GM12872 (cell line): ENCODE data around the gene MYO5B.

ENCODE experiments used
- CTCF ChIP-seq: IDR thresholded peaks from 3 replicates; pipeline ENCODE4 v1.5.1; 2011; ENCODE audit warnings: low read depth, mild to moderate bottlenecking, low read length, moderate library complexity; ENCODE audit not compliant: insufficient read depth

The MYO5B gene

DNA sequence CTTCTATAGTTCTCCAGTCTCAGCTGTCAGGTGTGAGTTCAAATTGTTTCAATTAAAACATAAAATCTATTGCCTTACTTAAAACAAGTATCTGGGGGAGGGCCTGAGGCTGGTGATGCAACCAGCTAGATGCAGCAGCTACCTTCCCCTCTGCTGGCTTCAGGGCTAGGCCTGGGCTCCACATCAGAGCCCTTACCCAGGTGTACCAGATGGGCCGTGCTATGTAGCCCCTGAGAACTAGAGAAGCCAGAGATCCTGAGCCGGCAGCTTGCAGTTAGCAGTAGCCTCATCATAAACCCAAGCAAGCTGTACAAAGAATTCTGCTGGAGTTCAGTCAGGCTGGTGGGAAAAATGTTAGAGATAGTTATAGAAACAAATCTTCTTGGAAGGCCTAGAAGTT, 284.0 kb downstream of the MYO5B start:
- no peak for TF ChIP-seq CTCF

DNA sequence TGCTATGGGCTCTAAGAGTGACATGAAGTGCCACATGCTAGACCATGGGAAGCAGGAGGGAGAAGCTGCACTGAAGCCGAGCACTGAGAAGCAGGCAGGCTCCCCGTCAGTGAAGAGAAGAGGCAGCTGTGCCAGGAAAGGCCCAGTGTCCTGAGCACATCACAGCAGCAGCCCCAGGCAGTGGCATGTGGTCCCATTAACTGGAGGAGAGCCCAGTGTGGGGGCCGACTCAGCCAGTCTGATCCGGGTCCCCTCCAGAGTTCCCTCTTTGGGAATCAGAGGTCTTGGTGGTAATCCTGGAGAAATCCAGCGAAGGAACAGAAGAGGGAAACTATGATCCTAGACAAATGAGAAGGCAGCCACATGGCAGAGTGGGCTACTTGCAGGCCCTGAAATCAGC, 284.9 kb downstream of the MYO5B start:
- no peak for TF ChIP-seq CTCF

DNA sequence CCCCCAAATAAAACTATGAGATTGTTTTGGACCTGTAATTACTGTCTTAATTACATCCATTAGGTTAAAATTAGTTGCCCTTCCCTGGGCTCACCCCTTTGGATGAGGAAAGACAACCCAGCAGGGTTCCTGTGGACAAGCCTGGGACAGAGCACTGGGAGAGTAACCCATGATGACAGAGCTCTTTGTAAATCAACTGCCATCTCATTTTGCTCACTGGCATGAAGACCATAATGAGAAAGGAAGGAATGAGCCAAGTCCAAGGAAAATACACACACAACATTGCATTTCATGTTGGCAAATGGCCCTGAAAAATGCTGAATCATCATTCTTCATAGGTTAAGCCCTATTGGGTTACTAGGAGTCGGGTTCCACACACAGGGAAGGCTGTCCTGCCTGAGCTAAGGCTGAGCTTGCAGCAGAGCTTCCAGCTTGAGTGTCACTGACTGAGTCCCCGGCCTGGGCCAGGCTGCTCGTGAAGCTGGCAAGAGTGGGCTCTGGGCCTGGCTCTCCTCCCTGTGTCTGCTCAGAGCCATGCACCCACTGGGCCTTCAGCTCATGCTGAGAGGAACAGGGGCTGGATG, 287.5 kb downstream of the MYO5B start:
- no peak for TF ChIP-seq CTCF

DNA sequence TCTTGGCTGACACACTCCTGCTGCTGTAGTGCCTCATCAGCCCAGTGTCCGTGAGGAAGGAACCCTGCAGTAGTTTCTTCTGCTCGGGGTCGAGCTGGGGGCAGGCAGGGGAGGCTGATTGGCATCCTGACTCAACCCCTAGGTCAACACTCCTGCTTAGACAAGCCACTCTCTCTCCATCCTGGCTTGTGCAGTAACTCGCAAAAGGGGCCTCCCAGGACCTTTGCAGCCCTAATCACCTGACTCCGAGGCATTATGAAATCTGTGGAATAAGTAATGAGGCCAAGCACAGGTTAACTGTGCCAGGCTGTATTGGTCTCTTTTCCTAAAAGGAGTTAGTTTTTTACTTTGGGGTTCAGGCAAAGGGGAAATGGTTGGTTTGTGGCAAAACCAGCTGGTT, 289.2 kb downstream of the MYO5B start:
- TF ChIP-seq CTCF, result no peak

DNA sequence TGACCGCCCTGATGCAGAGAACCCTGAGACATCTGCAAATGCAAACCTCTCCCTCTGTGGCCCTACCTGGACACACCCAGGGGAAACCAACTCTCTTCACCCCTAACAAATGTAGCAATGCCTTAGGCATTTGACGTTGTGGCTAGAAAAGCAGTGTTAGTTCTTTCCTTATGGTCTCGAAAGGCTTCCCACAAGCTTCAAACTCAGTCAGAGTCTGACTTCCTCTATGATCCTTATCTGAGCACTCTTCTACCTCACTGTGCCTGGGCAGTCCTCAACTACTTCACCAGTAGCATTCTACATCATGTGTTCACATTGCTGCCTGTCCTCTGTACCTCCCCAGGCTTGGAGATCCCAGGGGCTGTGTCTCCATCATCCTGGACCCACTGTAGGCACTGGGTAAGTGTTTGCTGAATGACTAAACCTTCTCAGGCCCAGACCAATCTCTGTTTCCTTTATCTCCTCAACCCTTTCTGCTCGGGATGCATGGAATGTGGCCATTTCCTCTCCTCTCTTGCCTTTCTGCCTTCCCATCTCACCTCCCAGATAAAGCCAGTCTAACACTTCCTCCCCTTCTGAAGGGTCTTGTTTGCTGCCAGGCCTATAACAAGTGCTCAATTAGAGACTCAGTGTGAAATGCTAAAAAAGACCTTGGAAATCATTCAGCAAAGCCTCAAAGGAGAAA, 289.9 kb downstream of the MYO5B start:
- no peak for TF ChIP-seq CTCF

DNA sequence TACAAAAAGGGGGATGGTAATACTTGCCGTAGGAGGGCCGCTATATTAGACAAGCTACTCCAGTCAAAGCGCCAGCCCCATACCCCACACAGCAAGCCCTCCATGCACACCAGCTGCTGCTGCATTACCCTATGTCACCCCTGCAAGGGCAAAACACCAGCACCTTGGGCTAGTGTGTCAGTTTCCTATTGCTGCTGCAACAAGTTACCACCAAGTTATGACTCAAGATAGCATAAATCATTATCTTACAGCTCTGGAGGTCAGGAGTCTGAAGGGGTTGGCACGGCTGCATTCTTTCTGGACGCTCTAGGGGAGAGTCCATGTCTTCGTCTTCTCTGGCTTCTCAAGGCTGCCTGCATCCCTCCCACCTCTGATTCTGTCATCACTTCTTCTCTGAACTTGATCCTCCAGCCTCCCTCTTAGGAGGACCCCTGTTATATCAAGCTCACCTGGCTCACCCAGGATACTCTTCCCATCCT, 293.0 kb downstream of the MYO5B start:
- no peak for TF ChIP-seq CTCF

DNA sequence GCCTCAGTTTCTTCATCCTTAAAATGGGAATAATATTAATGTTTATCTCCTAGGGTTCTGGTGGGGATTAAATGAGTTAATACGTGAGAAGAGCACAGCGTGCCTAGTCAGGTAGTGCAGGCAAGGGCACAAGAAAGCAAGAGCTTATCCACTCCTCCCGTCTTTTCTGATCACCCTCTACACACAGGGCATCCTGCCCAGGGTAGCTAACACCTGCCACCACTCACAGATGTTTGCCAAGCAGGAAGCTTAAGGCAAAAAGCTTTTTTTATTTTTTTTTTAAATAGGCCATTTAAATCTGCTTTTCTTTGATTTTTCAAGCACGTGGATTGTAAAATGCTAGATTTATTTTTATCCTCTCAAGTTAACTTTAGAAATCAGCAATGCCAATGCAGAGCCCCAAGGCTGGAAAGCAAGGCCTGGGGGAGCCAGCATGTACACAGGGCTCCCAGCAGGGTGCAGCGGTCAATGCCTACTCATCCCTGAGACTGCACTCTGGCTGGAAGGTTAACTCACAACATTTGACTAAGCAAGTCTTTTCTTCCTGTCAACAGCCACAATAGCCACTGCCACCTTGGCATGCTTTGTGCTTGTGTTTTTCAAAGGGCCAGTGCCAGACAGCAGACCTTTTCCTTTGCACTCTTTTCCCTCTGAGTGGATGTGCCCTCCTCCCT, 295.2 kb downstream of the MYO5B start:
- TF ChIP-seq CTCF, result peak; percentile 43; the same call in 2 of the 3 replicates
